Prostate gland (tissue), 2 donors: Measurements from ENCODE around the gene CNRIP1. TPM values are rescaled to one million over a fixed set of nuclear protein-coding genes. Genes with fewer than 3 reads are reported as not detected.

Experiments
- DNase-seq: peaks from one replicate; pipeline ENCODE4 v3.0.0-alpha.2; 2019; ENCODE audit warnings: low spot score
- H3K27ac ChIP-seq, 2 donors: fragments of 200-600 bp; sonication (generic); 2 replicates each; pipeline ENCODE4 v1.5.1; 2017 to 2019
- H3K27me3 ChIP-seq: fragments of 200-600 bp; sonication (generic); replicated peaks from 2 replicates; pipeline ENCODE4 v1.5.1; 2019; ENCODE audit not compliant: insufficient read depth
- H3K36me3 ChIP-seq, 2 donors: fragments of 200-600 bp; sonication (generic); 1 replicate in 1 of 2; 2 replicates in 1 of 2; pipeline versions ENCODE4 v1.5.1 to v1.8.1; 2017 to 2019
- H3K4me1 ChIP-seq: fragments of 200-600 bp; sonication (generic); replicated peaks from 2 replicates; pipeline ENCODE4 v1.5.1; 2019
- H3K4me3 ChIP-seq, 2 donors: fragments of 200-600 bp; sonication (generic); 2 replicates each; pipeline ENCODE4 v1.5.1; 2017 to 2019
- H3K9me3 ChIP-seq: fragments of 200-600 bp; sonication (generic); 2 replicates; pipeline ENCODE4 v1.5.1; 2017
- CTCF ChIP-seq, 4 experiments: fragments of 200-600 bp in 2 of 4; fragments of 450-650 bp in 2 of 4; sonication (generic) in 2 of 4; IDR thresholded peaks; 1 replicate in 3 of 4; 2 replicates in 1 of 4; pipeline ENCODE4 v1.5.1; 2016 to 2019; ENCODE audit warnings: antibody characterized with exemption in 4 of 4, mild to moderate bottlenecking in 2 of 4, moderate library complexity in 2 of 4
- POLR2A ChIP-seq: fragments of 450-650 bp; IDR thresholded peaks from one replicate; pipeline ENCODE4 v1.6.1; 2016; ENCODE audit warnings: antibody characterized with exemption, mild to moderate bottlenecking
- POLR2AphosphoS5 ChIP-seq: sonication (generic); formaldehyde crosslinking; IDR thresholded peaks from one replicate; pipeline ENCODE4 v1.6.1; 2017; ENCODE audit warnings: antibody characterized with exemption
- WGBS: methylation state at CpG from one replicate; pipeline ENCODE4 v1.1.5; 2018; 5-methylcytosine and 5-hydroxymethylcytosine counted together
- intact Hi-C: fragments of 100-400 bp; cut with DNase I; formaldehyde crosslinking; loops from one replicate; pipeline ENCODE4 v1.14.2; 2022
- total RNA-seq, 2 donors: library from RNA; depleted of rRNA; stranded (reverse); fragments of >200 nt; gene quantifications; one replicate each; pipeline ENCODE4 v1.1.0, GENCODE V29; 2016

CNRIP1 gene
- total RNA-seq, 2 donors from 2014 or later, result 3.6 to 16.5 TPM

- DNase-seq, result no peak
- Histone ChIP-seq H3K27ac (no peak overlapping the region), H3K9me3 (no peaks in the 10 kb centered on the region), H3K4me1 (peaks cover 6% of the 10 kb centered on the region), H3K4me3 (no peak overlapping the region), H3K36me3 (no peaks in the 10 kb centered on the region), H3K27me3 (no peaks in the 10 kb centered on the region)
- intact Hi-C loops, result loop anchor here (2.0 kb wide), 1 partner anchor 123 kb away; no protein-coding TSS in a partner anchor
- TF ChIP-seq POLR2AphosphoS5, result no peak
- TF ChIP-seq CTCF (IDR thresholded peaks at IDR 0.05), result no peak
- no peak for TF ChIP-seq POLR2A
Measured at GRCh38 chr2:68245672-68246071, 74.1 kb downstream of the CNRIP1 start.

DNA sequence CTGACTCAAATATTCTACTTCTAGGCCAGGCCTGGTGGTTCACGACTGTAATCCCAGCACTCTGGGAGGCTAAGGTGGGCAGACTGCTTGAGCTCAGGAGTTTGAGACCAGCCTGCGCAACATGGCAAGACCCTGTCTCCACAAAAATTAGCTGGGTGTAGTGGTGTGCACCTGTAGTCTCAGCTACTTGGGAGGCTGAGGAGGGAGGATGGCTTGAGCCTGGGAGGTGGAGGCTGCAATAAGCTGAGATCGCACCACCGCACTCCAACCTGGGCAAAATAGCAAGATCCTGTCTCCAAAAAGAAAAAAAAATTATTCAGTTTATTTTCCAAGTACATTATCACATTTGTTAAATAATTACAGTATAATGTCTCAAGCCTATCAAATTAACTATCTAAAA lies 74.7 kb downstream of the CNRIP1 start:
- no peaks in the 10 kb centered on the region for H3K36me3 ChIP-seq
- H3K9me3 ChIP-seq, result no peaks in the 10 kb centered on the region
- intact Hi-C loops, result loop anchor here (2.0 kb wide), 1 partner anchor 122 kb away; no protein-coding TSS in a partner anchor
- H3K4me1 ChIP-seq, result peaks cover 6% of the 10 kb centered on the region
- 96% methylated on average over 4 of the region's 4 CpGs for WGBS
- TF ChIP-seq POLR2A (no peak), CTCF (IDR thresholded peaks at IDR 0.05) (no peak), POLR2AphosphoS5 (no peak)
- DNase-seq, result no peak
- no peak overlapping the region for H3K4me3 ChIP-seq
- no peaks in the 10 kb centered on the region for H3K27me3 ChIP-seq
- H3K27ac ChIP-seq, result no peak overlapping the region

- H3K9me3 ChIP-seq, result no peaks in the 10 kb centered on the region
- H3K4me1 ChIP-seq, result peaks cover 6% of the 10 kb centered on the region
- H3K27ac ChIP-seq, result no peak overlapping the region
- H3K4me3 ChIP-seq, result no peak overlapping the region
- intact Hi-C loops, result loop anchor here (2.0 kb wide), 1 partner anchor 122 kb away; no protein-coding TSS in a partner anchor
- no peak for DNase-seq
- WGBS, result 47% methylated on average over 2 of the region's 2 CpGs
- TF ChIP-seq POLR2A (no peak), CTCF (IDR thresholded peaks at IDR 0.05) (peak in 2 of 4 experiments; percentile 16 to 24)
- H3K27me3 ChIP-seq, result no peaks in the 10 kb centered on the region
- no peaks in the 10 kb centered on the region for H3K36me3 ChIP-seq
Measured at GRCh38 chr2:68244456-68244855, 75.3 kb downstream of the CNRIP1 start.

Other genes starting within 250 kb of the CNRIP1 start
- 10 to 100 TPM; 10.1 to 20.2 TPM for gene PNO1, start 162.1 kb downstream of the CNRIP1 start, total RNA-seq
- gene PPP3R1, start 67.4 kb downstream of the CNRIP1 start, total RNA-seq, result 10 to 100 TPM; 31.3 to 34.9 TPM
- 1 to 10 TPM in 1 of 2 donors, under 1 TPM in 1; 0.59 to 2.1 TPM for gene PLEK, start 45.3 kb upstream of the CNRIP1 start, total RNA-seq
- under 1 TPM; 0.77 to 0.85 TPM for gene FBXO48, start 147.3 kb upstream of the CNRIP1 start, total RNA-seq
- 10 to 100 TPM in 1 of 2 donors, 1 to 10 TPM in 1; 7.3 to 10.2 TPM for gene APLF, start 147.6 kb upstream of the CNRIP1 start, total RNA-seq